HepG2 (cell line): ENCODE data around the gene ALKBH5. TPM values are rescaled to one million over a fixed set of nuclear protein-coding genes. Genes with fewer than 3 reads are reported as not detected.

Source experiments
- DPF2 ChIP-seq: sonication (generic); formaldehyde crosslinking; IDR thresholded peaks from 2 replicates; pipeline ENCODE4 v1.4.0; 2020; ENCODE audit warnings: mild to moderate bottlenecking, low read depth, missing genetic modification reagents, borderline replicate concordance
- JARID2 ChIP-seq: sonication (generic); formaldehyde crosslinking; IDR thresholded peaks from 2 replicates; pipeline ENCODE4 v1.8.1; 2023; ENCODE audit warnings: missing genetic modification reagents, inconsistent platforms; ENCODE audit not compliant: insufficient replicate concordance
- KLF12 ChIP-seq: sonication (generic); formaldehyde crosslinking; IDR thresholded peaks from 2 replicates; pipeline ENCODE4 v1.4.0; 2020; ENCODE audit warnings: missing genetic modification reagents, borderline replicate concordance
- MEF2D ChIP-seq: sonication (generic); formaldehyde crosslinking; IDR thresholded peaks from 2 replicates; pipeline ENCODE4 v1.5.1; 2020; ENCODE audit warnings: mild to moderate bottlenecking, missing genetic modification reagents
- SOX5 ChIP-seq: IDR thresholded peaks from 2 replicates; pipeline ENCODE4 v1.6.1; 2016; ENCODE audit warnings: borderline replicate concordance
- SOX6 ChIP-seq, 2 experiments: fragments of 450-650 bp in 1 of 2; sonication (generic) in 1 of 2; formaldehyde crosslinking in 1 of 2; IDR thresholded peaks; 2 replicates each; pipeline versions ENCODE4 v1.4.0 to v1.6.1; 2017 to 2020; ENCODE audit warnings: antibody characterized with exemption in 1 of 2, mild to moderate bottlenecking in 1 of 2, missing genetic modification reagents in 1 of 2
- ZFP1 ChIP-seq: IDR thresholded peaks from 2 replicates; pipeline ENCODE4 v1.6.1; 2016
- ZFP36L1 ChIP-seq: sonication (generic); formaldehyde crosslinking; IDR thresholded peaks from 2 replicates; pipeline ENCODE4 v1.8.0; 2022; ENCODE audit warnings: mild to moderate bottlenecking, missing genetic modification reagents, moderate library complexity
- ZNF672 ChIP-seq: sonication (generic); formaldehyde crosslinking; IDR thresholded peaks from 2 replicates; pipeline ENCODE4 v1.8.1; 2022; ENCODE audit warnings: missing genetic modification reagents
- ZNF674 ChIP-seq: sonication (generic); formaldehyde crosslinking; IDR thresholded peaks from 2 replicates; pipeline ENCODE4 v1.5.0; 2020; ENCODE audit warnings: low read depth, mild to moderate bottlenecking, missing genetic modification reagents
- ZNF720 ChIP-seq: sonication (generic); formaldehyde crosslinking; IDR thresholded peaks from 2 replicates; pipeline ENCODE4 v1.4.0; 2020; ENCODE audit warnings: missing genetic modification reagents
- polyA plus RNA-seq, 8 experiments: library from polyadenylated mRNA; depleted of rRNA in 3 of 8; stranded (reverse) in 7 of 8; unstranded in 1 of 8; fragments of >200 nt; fragmentation: Illumina TruSeq in 4 of 8; extraction: Trizol in 4 of 8; gene quantifications; 2 replicates each; pipeline versions ENCODE4 v1.2.1 to v1.2.3, GENCODE V29; 2011 to 2016; ENCODE audit warnings: low read depth in 4 of 8, missing spikeins in 1 of 8, mixed read lengths in 1 of 8; ENCODE audit not compliant: insufficient read depth in 1 of 8
- total RNA-seq, 5 experiments: library from RNA; depleted of rRNA; stranded (reverse); fragments of >200 nt; fragmentation: Illumina TruSeq; extraction: Trizol; gene quantifications; 2 replicates each; pipeline ENCODE4 v1.2.3, GENCODE V29; 2016; ENCODE audit warnings: low read depth in 1 of 5
- TF ChIP-seq, protein P1 (sequence below), 2 experiments: sonication (generic) in 1 of 2; formaldehyde crosslinking in 1 of 2; IDR thresholded peaks; 2 replicates each; pipeline versions ENCODE4 v1.4.0 to v1.6.1; 2016 to 2020; ENCODE audit warnings: borderline replicate concordance in 1 of 2, low read depth in 1 of 2, mild to moderate bottlenecking in 1 of 2, missing genetic modification reagents in 1 of 2
- TF ChIP-seq, protein P2 (sequence below): sonication (generic); formaldehyde crosslinking; IDR thresholded peaks from 2 replicates; pipeline ENCODE4 v1.8.0; 2023; ENCODE audit warnings: mild to moderate bottlenecking, missing genetic modification reagents
- TF ChIP-seq, protein P3 (sequence below): sonication (generic); formaldehyde crosslinking; IDR thresholded peaks from 2 replicates; pipeline ENCODE4 v1.4.0; 2020; ENCODE audit warnings: mild to moderate bottlenecking, missing genetic modification reagents
- TF ChIP-seq, protein P4 (sequence below): sonication (generic); formaldehyde crosslinking; conservative IDR thresholded peaks from 2 replicates; pipeline ENCODE4 v1.8.0; 2022; ENCODE audit warnings: low read depth, missing genetic modification reagents
- TF ChIP-seq, protein P5 (sequence below): sonication (generic); formaldehyde crosslinking; IDR thresholded peaks from 2 replicates; pipeline ENCODE4 v1.8.1; 2022; ENCODE audit warnings: low read depth, mild to moderate bottlenecking, missing genetic modification reagents

The ALKBH5 gene
- total and polyA plus RNA-seq, 2 of the 13 experiments (the other 11 are each of a cell fraction or from before 2014, with no cell fraction given) = 68.9 to 76.9 TPM

DNA sequence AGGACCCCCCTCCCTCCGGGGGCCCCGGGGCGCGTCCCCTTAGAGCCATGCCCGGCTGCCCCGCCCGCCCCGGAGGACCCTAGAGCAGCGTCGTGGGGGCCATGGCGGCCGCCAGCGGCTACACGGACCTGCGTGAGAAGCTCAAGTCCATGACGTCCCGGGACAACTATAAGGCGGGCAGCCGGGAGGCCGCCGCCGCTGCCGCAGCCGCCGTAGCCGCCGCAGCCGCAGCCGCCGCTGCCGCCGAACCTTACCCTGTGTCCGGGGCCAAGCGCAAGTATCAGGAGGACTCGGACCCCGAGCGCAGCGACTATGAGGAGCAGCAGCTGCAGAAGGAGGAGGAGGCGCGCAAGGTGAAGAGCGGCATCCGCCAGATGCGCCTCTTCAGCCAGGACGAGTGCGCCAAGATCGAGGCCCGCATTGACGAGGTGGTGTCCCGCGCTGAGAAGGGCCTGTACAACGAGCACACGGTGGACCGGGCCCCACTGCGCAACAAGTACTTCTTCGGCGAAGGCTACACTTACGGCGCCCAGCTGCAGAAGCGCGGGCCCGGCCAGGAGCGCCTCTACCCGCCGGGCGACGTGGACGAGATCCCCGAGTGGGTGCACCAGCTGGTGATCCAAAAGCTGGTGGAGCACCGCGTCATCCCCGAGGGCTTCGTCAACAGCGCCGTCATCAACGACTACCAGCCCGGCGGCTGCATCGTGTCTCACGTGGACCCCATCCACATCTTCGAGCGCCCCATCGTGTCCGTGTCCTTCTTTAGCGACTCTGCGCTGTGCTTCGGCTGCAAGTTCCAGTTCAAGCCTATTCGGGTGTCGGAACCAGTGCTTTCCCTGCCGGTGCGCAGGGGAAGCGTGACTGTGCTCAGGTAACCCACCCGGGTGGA, 759 bp downstream of the ALKBH5 start (continued):
- TF ChIP-seq, protein P1, sequence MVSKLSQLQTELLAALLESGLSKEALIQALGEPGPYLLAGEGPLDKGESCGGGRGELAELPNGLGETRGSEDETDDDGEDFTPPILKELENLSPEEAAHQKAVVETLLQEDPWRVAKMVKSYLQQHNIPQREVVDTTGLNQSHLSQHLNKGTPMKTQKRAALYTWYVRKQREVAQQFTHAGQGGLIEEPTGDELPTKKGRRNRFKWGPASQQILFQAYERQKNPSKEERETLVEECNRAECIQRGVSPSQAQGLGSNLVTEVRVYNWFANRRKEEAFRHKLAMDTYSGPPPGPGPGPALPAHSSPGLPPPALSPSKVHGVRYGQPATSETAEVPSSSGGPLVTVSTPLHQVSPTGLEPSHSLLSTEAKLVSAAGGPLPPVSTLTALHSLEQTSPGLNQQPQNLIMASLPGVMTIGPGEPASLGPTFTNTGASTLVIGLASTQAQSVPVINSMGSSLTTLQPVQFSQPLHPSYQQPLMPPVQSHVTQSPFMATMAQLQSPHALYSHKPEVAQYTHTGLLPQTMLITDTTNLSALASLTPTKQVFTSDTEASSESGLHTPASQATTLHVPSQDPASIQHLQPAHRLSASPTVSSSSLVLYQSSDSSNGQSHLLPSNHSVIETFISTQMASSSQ (IDR thresholded peaks at IDR 0.05; ENCODE audit: low read depth) = no peak
- TF ChIP-seq, protein P1 (CRISPR knock-in tag; IDR thresholded peaks at IDR 0.05; ENCODE audit: borderline replicate concordance) = no peak
- TF ChIP-seq ZNF672 (CRISPR knock-in tag) (0 out of 2 replicates have a peak, but pooled peaks have one; percentile 50), SOX5 (CRISPR knock-in tag) (no peak), DPF2 (CRISPR knock-in tag) (no peak), JARID2 (no peak), ZNF720 (no peak), SOX6 (IDR thresholded peaks at IDR 0.05) (no peak), SOX6 (CRISPR knock-in tag; IDR thresholded peaks at IDR 0.05) (peak; percentile 15; the same call in 1 of the 2 replicates), ZNF674 (CRISPR knock-in tag) (no peak), ZFP36L1 (CRISPR knock-in tag) (no peak), MEF2D (CRISPR knock-in tag) (no peak), KLF12 (CRISPR knock-in tag) (0 out of 2 replicates have a peak, but pooled peaks have one; percentile 47), ZFP1 (no peak)
- TF ChIP-seq, protein P2, sequence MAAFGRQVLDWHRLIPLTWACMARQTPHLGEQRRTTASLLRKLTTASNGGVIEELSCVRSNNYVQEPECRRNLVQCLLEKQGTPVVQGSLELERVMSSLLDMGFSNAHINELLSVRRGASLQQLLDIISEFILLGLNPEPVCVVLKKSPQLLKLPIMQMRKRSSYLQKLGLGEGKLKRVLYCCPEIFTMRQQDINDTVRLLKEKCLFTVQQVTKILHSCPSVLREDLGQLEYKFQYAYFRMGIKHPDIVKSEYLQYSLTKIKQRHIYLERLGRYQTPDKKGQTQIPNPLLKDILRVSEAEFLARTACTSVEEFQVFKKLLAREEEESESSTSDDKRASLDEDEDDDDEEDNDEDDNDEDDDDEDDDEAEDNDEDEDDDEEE (CRISPR knock-in tag) = 0 out of 2 replicates have a peak, but pooled peaks have one; percentile 0
- TF ChIP-seq, protein P3, sequence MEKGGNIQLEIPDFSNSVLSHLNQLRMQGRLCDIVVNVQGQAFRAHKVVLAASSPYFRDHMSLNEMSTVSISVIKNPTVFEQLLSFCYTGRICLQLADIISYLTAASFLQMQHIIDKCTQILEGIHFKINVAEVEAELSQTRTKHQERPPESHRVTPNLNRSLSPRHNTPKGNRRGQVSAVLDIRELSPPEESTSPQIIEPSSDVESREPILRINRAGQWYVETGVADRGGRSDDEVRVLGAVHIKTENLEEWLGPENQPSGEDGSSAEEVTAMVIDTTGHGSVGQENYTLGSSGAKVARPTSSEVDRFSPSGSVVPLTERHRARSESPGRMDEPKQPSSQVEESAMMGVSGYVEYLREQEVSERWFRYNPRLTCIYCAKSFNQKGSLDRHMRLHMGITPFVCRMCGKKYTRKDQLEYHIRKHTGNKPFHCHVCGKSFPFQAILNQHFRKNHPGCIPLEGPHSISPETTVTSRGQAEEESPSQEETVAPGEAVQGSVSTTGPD (CRISPR knock-in tag) = no peak
- TF ChIP-seq, protein P4, sequence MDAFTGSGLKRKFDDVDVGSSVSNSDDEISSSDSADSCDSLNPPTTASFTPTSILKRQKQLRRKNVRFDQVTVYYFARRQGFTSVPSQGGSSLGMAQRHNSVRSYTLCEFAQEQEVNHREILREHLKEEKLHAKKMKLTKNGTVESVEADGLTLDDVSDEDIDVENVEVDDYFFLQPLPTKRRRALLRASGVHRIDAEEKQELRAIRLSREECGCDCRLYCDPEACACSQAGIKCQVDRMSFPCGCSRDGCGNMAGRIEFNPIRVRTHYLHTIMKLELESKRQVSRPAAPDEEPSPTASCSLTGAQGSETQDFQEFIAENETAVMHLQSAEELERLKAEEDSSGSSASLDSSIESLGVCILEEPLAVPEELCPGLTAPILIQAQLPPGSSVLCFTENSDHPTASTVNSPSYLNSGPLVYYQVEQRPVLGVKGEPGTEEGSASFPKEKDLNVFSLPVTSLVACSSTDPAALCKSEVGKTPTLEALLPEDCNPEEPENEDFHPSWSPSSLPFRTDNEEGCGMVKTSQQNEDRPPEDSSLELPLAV (CRISPR knock-in tag) = no peak
- TF ChIP-seq, protein P5, sequence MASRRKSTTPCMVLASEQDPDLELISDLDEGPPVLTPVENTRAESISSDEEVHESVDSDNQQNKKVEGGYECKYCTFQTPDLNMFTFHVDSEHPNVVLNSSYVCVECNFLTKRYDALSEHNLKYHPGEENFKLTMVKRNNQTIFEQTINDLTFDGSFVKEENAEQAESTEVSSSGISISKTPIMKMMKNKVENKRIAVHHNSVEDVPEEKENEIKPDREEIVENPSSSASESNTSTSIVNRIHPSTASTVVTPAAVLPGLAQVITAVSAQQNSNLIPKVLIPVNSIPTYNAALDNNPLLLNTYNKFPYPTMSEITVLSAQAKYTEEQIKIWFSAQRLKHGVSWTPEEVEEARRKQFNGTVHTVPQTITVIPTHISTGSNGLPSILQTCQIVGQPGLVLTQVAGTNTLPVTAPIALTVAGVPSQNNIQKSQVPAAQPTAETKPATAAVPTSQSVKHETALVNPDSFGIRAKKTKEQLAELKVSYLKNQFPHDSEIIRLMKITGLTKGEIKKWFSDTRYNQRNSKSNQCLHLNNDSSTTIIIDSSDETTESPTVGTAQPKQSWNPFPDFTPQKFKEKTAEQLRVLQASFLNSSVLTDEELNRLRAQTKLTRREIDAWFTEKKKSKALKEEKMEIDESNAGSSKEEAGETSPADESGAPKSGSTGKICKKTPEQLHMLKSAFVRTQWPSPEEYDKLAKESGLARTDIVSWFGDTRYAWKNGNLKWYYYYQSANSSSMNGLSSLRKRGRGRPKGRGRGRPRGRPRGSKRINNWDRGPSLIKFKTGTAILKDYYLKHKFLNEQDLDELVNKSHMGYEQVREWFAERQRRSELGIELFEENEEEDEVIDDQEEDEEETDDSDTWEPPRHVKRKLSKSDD (CRISPR knock-in tag) = no peak
